ENCODE data around the gene ARHGAP6. TPM values are rescaled to one million over a fixed set of nuclear protein-coding genes. Genes with fewer than 3 reads are reported as not detected.

ARHGAP6 gene
- total and polyA plus RNA-seq, 2 of the 4 experiments (the other 2 are of a cell fraction) = 1.4 to 1.8 TPM

DNA sequence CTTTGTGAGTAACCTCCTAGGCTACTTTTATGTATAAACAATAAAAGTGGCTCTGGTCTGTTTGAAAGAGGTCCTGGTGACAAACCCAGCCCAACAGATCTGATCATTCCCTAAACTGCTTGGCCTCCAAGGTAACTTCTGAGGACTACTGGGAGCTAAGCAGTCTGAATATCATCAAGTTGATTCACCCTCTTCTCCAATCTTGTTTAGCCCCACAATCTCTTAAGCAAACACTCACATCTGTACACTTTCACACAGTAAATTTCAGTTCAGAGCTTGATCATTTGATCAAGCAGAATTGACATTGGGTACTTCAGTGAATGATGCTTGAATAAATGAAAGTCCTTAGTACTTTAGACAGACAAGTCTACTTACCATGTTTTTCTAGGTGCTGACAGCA lies 479.9 kb downstream of the ARHGAP6 start:
- dilution Hi-C loops (cut with HindIII; ENCODE audit: low sequenced_read_pairs, unreplicated experiment) (no loop called here), in situ Hi-C loops (cut with MboI; ENCODE audit: low sequenced_read_pairs) (no loop called here), intact Hi-C loops (cut with micrococcal nuclease) (no loop called here)
- H2AK5ac ChIP-seq (ENCODE audit: low read depth, low read length) = no peak overlapping the region
- H2BK120ac ChIP-seq (ENCODE audit: low read depth, low read length) = no peak overlapping the region
- no peak for DNase-seq
- H2BK20ac ChIP-seq (ENCODE audit: low read depth, low read length) = no peak overlapping the region
- no peaks in the 10 kb centered on the region for H3K79me1 ChIP-seq (ENCODE audit: low read depth in 1 of 2, low read length in 2 of 2)
- no peak overlapping the region for H3K4me2 ChIP-seq (ENCODE audit: low read depth, low read length)
- POLR2A ChIA-PET (ENCODE audit: unreplicated experiment) = no interaction called here
- no peak overlapping the region for H3K56ac ChIP-seq (ENCODE audit: extremely low read depth, insufficient read depth, low read length)
- H2AK9ac ChIP-seq (replicated peaks; ENCODE audit: low read depth, low read length, poor library complexity) = no peak overlapping the region
- no peak overlapping the region for H3K4me3 ChIP-seq (ENCODE audit: insufficient read depth, low read depth, low read length)
- no peaks in the 10 kb centered on the region for H3K9me3 ChIP-seq (ENCODE audit: control insufficient read depth, insufficient read depth, low read length)
- no peaks in the 10 kb centered on the region for H4K20me1 ChIP-seq (ENCODE audit: insufficient read depth, low read length)
- H3K18ac ChIP-seq (ENCODE audit: low read depth, low read length) = no peak overlapping the region
- H3K4ac ChIP-seq (ENCODE audit: low read depth, low read length) = no peak overlapping the region
- no peaks in the 10 kb centered on the region for H3K4me1 ChIP-seq (ENCODE audit: control insufficient read depth, insufficient read depth, low read length)
- no TSS peak for BruUV-seq (replicated peaks)
- no peak for TF ChIP-seq MAFK (IDR thresholded peaks at IDR 0.05; ENCODE audit: low read depth, low read length)
- no peak for TF ChIP-seq FOS (IDR thresholded peaks at IDR 0.05; ENCODE audit: low read depth, low read length)
- no peak for TF ChIP-seq CEBPB (IDR thresholded peaks at IDR 0.05; ENCODE audit: low read depth, low read length)
- TF ChIP-seq BHLHE40 (IDR thresholded peaks at IDR 0.05; ENCODE audit: low read depth, low read length) = no peak
- no peak for TF ChIP-seq RFX5 (IDR thresholded peaks at IDR 0.05; ENCODE audit: low read depth, low read length)
- TF ChIP-seq, protein P1, sequence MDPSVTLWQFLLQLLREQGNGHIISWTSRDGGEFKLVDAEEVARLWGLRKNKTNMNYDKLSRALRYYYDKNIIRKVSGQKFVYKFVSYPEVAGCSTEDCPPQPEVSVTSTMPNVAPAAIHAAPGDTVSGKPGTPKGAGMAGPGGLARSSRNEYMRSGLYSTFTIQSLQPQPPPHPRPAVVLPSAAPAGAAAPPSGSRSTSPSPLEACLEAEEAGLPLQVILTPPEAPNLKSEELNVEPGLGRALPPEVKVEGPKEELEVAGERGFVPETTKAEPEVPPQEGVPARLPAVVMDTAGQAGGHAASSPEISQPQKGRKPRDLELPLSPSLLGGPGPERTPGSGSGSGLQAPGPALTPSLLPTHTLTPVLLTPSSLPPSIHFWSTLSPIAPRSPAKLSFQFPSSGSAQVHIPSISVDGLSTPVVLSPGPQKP (IDR thresholded peaks at IDR 0.05; ENCODE audit: borderline replicate concordance, low read depth, low read length) = no peak
- TF ChIP-seq SMC3 (IDR thresholded peaks at IDR 0.05; ENCODE audit: low read depth, low read length) = no peak
- no peak for TF ChIP-seq CHD1 (IDR thresholded peaks at IDR 0.05; ENCODE audit: low read depth, low read length)
- TF ChIP-seq RCOR1 (IDR thresholded peaks at IDR 0.05; ENCODE audit: insufficient replicate concordance, low read length) = no peak
- TF ChIP-seq MAZ (IDR thresholded peaks at IDR 0.05; ENCODE audit: borderline replicate concordance, low read depth, low read length) = no peak
- TF ChIP-seq MXI1 (IDR thresholded peaks at IDR 0.05; ENCODE audit: borderline replicate concordance, low read depth, low read length) = no peak
- TF ChIP-seq, protein P2, sequence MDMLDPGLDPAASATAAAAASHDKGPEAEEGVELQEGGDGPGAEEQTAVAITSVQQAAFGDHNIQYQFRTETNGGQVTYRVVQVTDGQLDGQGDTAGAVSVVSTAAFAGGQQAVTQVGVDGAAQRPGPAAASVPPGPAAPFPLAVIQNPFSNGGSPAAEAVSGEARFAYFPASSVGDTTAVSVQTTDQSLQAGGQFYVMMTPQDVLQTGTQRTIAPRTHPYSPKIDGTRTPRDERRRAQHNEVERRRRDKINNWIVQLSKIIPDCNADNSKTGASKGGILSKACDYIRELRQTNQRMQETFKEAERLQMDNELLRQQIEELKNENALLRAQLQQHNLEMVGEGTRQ (IDR thresholded peaks at IDR 0.05; ENCODE audit: low read depth, low read length) = no peak
- TF ChIP-seq RAD21 (IDR thresholded peaks at IDR 0.05; ENCODE audit: low read length) = no peak
- no peak for TF ChIP-seq NFE2L2 (IDR thresholded peaks at IDR 0.05; ENCODE audit: low read depth, low read length)
- TF ChIP-seq, protein P3, sequence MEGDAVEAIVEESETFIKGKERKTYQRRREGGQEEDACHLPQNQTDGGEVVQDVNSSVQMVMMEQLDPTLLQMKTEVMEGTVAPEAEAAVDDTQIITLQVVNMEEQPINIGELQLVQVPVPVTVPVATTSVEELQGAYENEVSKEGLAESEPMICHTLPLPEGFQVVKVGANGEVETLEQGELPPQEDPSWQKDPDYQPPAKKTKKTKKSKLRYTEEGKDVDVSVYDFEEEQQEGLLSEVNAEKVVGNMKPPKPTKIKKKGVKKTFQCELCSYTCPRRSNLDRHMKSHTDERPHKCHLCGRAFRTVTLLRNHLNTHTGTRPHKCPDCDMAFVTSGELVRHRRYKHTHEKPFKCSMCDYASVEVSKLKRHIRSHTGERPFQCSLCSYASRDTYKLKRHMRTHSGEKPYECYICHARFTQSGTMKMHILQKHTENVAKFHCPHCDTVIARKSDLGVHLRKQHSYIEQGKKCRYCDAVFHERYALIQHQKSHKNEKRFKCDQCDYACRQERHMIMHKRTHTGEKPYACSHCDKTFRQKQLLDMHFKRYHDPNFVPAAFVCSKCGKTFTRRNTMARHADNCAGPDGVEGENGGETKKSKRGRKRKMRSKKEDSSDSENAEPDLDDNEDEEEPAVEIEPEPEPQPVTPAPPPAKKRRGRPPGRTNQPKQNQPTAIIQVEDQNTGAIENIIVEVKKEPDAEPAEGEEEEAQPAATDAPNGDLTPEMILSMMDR (conservative IDR thresholded peaks at IDR 0.05; ENCODE audit: low read depth, low read length) = no peak
- no peak for TF ChIP-seq POLR2A (IDR thresholded peaks at IDR 0.05; ENCODE audit: low read depth, low read length)
- peaks cover 4% of the 10 kb centered on the region; the same call in 1 of the 2 replicates for H3K9me1 ChIP-seq (ENCODE audit: insufficient read depth, low read length)
- no peak overlapping the region for H3K14ac ChIP-seq (replicated peaks; ENCODE audit: low read depth, low read length)
- H3K23ac ChIP-seq (ENCODE audit: low read depth, low read length) = no peak overlapping the region
- no peak for ATAC-seq (ENCODE audit: low read depth)
- no peak overlapping the region for H2AFZ ChIP-seq (replicated peaks; ENCODE audit: low read length, poor library complexity)
- CTCF ChIA-PET = no interaction called here
- H4K91ac ChIP-seq (ENCODE audit: insufficient read depth, low read depth, low read length) = no peak overlapping the region
- no peak overlapping the region for H3K27ac ChIP-seq (ENCODE audit: insufficient read depth, low read length)
- H3K9ac ChIP-seq (ENCODE audit: low read depth, low read length) = no peak overlapping the region
- no peak overlapping the region for H4K5ac ChIP-seq (ENCODE audit: low read depth, low read length)
- no peaks in the 10 kb centered on the region for H3K36me3 ChIP-seq (ENCODE audit: control insufficient read depth, insufficient read depth, low read length)
- no peak overlapping the region for H2BK15ac ChIP-seq (ENCODE audit: low read depth, low read length)
- H3K27me3 ChIP-seq (ENCODE audit: control insufficient read depth, insufficient read depth, low read length) = no peaks in the 10 kb centered on the region
- no peak overlapping the region for H2BK5ac ChIP-seq (ENCODE audit: low read depth, low read length, poor library complexity, severe bottlenecking)
- no peak overlapping the region for H4K8ac ChIP-seq (ENCODE audit: low read depth in 2 of 2, low read length in 2 of 2)
